GM21825 (cell line): Measurements from ENCODE around the gene SULT1A1.
"Not testable (repeated sequence)": the region's sequence is repeated elsewhere in the genome, so short reads cannot be mapped to it uniquely, and the experiment has no call there.

Experiments
- ATAC-seq: cut with Tn5 transposase; IDR thresholded peaks from one replicate; pipeline ENCODE4 v1.9.1; 2021; ENCODE audit warnings: mild to moderate bottlenecking, moderate library complexity; ENCODE audit not compliant: unreplicated experiment

SULT1A1 gene

DNA sequence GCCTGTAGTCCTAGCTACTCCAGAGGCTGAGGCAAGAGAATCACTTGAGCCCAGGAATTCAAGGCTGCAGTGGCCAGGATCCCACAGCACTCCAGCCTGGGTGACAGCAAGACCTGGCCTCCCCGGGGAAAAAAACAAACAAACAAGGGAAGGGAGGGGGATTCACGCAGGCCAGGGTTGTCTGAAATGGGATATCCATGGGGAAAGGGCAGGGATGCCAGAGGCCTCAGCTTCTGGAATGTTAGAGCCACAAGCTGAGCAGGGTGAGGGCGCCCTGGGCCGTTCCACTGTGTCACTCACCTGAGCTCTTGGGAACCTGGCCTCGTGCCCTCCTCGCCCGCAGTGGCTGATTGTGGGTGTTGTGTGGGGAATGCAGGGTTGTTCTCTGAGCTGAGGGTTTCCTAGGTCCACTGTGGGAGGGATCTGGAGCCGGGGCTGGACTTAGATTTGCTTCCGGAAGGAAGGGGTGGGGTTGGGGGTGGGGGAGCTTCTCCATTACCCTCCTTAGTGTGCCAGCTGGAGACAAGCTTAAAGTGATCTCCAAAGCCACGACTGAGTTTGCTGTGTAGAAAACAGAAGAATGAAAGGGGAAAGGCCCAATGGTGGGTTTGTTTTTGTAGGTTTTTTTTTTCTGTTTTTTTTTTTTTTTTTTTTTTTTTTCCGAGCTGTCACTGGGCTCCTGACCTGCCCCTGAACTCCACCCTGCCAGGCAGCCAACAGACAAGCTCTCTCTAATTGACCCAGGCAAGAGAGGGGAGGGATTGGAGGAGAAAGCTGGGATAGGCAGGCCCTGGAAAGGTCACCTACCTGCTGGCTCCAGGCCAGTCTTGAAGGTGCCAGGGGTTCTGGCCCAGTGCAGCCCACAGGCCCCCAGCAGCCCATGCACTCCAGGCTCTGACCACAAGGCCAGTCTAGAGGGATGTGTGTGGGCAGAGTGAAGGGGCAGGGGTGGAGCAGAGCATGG lies at the start of gene SULT1A1:
Gene SULT1A1, minus strand, starts transcription at position 414 of the 964 bp plus-strand sequence. CDS start 1,189 bp downstream, outside the sequence.
- no peak for ATAC-seq

- ATAC-seq, result not testable (repeated sequence)
Measured at GRCh38 chr16:28639959-28640358, 30.1 kb upstream of the SULT1A1 start.

DNA sequence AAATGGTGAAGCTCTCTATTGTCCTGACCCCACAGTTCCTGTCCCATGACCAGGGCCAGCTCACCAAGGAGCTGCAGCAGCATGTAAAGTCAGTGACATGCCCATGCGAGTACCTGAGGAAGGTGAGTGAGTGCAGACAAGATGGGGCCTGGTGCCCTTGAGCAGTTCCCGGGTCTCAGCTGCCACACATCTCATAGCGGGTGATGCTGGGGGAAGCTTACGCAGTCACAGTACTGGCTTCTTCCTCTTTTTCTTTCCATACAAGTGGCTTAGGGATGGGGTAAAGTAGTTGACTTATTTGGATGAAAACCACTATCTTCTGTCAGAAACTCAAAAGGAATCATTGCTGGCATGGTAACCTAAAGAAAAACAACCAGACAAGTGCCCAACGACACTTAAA lies 28.5 kb upstream of the SULT1A1 start:
- ATAC-seq, result not testable (repeated sequence)

DNA sequence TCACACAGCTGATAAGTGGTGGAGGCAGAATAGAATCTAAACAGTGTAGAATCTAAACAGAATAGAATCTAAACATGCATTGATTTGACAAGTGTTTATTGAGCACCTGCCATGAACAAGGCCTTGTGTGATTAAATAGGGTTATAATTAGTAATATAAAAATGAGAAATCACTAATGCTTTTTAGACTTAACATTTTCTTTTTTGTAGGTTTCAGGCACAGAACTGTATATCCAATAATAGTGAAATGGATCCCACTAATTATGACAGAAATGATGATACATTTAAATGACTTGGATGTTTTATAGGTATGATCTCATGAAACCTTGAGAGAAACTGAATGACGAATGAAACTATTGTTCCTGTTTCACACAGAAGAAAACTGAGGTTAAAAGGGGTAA lies 27.9 kb upstream of the SULT1A1 start, which contains the start of gene NPIPB8:
Gene NPIPB8, plus strand, starts transcription at position 301 of the 400 bp plus-strand sequence. CDS start 296 bp downstream, outside the sequence.
- ATAC-seq, result not testable (repeated sequence)

DNA sequence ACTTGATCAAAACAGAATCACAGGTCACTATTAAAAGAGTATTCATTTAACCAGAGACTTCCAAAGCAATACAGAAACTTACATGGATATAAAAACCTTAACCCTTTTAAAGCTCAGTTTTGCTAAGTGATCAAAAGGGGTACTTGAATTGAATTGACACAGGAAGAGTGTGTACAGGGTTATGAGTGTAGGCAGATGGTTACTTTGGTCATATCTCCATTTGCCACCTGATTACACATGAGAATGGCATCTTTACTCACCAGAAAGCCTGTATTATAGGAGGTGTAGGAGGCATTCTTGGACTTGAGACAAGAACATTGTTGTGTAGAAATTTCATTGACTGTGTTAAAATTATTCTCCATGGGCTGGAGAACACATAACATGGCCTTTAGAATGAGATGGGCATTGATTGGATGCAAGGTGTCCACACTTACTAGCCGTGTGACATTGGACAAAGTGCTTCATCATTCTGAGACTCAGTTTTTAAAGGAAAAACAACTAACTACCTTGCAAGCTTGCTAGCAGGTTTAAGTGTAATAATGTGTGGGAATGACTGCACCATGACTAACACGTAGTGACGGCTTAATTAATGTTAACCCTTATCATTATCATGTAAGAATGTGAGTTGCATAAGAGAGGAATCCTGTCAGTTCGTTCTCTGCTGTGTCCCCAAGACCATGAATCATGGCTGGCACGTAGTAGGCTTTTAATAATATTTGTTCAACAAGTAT lies 26.4 kb upstream of the SULT1A1 start:
- not testable (repeated sequence) for ATAC-seq

DNA sequence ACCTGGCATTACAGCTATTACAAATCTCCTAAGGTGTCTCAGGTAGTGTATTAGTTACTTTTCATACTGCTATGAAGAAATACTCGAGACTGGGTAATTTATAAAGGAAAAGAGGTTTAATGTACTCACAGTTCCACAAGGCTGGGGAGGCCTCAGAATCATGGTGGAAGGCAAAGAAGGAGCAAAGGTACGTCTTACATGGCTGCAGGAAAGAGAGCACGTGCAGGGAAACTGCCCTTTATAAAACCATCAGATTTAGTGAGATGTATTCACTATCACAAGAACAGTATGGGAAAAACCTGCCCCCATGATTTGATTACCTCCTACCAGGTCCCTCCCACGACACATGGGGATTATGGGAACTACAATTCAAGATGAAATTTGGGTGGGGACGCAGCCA lies 21.1 kb upstream of the SULT1A1 start:
- not testable (repeated sequence) for ATAC-seq

DNA sequence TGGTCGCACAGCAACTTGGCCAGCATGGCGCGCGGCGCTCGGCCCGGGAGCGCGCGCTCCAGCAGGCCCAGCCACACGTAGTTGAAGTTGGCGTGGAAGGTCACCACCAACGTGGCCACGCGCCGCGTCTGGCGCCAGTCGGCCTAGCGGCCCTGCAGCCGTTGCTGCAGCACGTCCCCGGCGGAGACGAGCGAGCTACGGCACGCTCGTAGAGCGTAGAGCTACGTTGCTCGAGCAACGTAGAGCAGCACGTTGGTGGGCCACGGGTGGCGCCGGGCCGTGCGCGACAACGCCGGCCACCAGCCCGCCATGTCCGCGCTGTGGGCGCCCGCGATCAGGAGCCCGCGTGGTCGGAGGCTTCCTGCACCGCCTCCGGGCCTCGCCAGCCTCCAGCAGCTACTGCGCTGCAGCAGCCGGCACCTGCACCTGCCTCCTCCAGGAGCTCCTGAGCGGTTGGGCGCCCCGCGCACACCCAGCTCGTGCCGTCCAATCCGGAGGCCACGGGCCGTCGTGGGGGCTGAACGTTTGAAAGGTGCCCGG lies 13.4 kb upstream of the SULT1A1 start:
- no peak for ATAC-seq

DNA sequence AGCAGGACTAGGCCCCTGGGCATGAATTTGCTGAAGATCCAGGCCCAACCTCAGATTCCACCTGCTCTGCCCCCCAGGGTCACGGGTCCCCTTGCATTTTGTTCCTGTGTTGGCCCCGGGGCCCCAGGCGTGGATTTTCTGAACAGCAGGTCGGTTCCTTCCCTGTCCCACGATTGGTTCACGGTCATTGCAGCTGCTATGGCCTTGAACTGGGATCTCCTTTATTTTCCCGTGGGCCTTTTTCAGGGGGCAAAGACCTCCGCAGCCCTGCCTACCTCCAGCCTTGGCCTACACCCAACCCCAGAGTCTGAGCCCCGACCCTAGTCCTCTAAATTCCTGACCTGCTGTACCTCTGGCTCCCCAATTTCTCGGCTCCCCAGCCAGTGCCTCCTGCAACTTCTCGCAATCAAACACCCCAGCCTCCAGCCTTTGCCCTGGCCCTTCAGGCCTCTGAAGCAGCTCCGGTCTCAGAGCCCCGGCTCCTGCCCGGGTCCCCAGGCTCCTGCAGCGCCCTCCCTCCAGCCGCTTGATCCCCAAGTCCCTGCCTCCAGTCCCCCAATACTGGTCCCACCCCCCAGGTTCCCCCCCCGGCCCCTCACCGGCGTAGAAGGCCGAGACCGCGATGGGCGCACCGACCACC lies 12.8 kb upstream of the SULT1A1 start:
- ATAC-seq, result not testable (repeated sequence)

DNA sequence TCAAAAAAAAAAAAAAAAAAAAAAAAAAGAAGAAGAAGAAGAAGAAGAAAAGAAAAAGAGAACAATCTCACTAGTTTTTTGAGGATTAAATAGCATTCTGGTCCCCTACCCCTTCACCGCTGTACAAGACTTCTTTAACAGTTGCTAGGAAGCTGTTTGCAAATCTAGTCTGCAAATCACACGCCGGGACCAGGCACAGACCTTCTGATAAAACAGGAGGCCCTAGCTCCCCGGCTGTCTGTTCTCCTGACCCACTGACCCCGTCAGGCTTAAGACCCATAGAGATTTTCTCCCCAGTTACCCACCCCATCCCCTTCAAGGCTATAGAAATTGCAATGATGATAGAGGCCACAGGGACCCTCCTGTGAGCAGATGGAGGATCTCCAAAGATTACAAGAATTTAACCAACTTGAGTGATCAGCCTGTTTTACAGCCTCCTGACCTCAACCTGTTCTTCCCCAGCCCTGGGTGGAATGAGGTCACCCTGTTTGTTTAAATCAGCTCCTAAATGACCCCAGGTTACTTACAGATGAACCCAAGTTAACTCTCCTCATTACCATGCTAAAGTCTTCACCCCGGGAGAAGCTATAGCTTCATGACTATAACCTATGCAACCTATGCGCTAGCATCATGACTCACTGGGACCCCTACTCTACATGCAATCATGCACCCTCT lies 11.8 kb upstream of the SULT1A1 start:
- ATAC-seq, result no peak

DNA sequence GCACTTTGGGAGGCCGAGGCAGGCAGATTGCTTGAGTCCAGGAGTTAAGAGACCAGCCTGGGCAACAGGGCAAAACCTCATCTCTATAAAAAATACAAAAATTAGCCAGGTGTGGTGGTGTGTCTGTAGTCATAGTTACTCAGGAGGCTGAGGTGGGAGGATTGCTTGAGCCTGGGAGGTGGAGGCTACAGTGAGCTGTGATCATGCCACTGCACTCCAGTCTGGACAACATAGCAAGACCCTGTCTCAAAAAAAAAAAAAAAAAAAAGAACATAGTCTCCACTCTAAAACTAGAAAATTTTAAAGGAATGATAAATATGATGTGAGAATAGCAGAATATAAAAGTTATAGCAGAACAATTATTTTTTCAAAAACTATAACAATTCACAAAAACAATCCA lies 10.5 kb upstream of the SULT1A1 start:
- ATAC-seq, result not testable (repeated sequence)

- no peak for ATAC-seq
Measured at GRCh38 chr16:28617874-28618273, 8.0 kb upstream of the SULT1A1 start.

DNA sequence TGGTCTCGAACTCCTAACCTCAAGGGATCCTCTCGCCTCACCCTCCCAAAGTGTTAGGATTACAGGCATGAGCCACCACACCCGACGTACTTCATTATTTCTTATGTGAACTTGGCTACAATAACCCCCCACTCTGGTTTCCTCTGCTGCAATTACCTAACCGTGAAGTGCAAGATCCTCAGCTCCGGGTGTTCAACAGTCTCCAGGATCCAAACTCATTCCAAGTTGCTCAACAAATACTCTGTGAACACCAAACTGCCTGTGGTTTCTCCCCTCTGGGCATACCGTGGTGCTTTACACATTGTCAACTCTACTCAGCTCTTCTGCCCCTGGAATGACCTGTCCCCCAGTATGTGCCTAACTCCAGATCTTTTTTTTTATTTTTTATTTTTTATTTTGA lies 6.8 kb upstream of the SULT1A1 start:
- ATAC-seq, result no peak

- not testable (repeated sequence) for ATAC-seq
Measured at GRCh38 chr16:28616224-28616577, 6.4 kb upstream of the SULT1A1 start.

DNA sequence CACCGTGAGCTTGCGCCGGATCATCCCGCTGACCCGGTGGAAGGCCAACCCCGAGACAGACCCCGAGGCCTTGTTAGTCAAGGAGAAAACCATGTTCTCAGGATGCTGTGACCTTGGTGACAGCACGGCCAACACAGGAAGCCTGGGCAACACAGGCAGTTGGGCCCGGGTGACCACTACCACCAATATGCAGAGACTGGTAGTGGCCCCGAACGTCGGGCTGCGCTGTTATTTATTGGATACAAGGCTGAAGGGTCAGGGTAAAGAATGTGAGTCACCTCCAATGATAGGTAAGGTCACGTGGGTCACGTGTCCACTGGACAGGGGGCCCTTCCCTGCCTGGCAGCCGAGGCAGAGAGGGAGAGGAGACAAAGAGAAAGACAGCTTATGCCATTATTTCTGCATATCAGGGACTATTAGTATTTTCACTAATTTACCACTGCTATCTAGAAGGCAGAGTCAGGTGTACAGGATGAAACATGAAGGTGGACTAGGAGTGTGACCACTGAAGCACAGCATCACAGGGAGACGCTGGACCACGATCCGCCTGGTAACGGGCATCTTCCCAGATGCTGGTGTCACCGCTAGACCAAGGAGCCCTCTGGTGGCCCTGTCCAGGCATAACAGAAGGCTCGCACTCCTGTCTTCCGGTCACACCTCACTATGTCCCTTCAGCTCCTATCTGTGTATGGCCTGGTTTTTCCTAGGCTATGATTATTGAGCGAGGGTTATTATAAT lies 5.8 kb upstream of the SULT1A1 start:
- not testable (repeated sequence) for ATAC-seq

GRCh38 chr16:28614561-28614960 lies 4.7 kb upstream of the SULT1A1 start:
- not testable (repeated sequence) for ATAC-seq

DNA sequence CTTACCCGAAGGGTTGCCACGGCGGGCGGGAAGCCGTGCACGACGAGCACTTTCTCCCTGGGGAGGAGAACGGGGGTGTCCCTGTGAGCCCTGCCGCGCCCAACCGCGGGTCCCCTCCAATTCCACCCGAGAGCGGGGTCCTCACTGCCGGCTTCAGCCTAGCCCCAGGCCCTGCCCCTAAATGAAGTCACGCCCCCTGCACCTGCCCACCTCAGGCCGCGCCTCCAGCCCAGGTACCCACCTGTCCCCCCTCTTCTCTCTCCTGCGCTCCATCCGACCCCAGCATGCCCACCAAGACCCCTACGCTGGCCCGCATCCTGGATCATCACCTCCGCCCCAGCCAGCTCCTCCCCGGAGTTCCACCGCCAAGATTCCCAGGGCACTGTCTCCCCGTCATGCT lies 4.1 kb upstream of the SULT1A1 start:
- ATAC-seq, result not testable (repeated sequence)

- ATAC-seq, result not testable (repeated sequence)
Measured at GRCh38 chr16:28612359-28613280, 2.8 kb upstream of the SULT1A1 start.

DNA sequence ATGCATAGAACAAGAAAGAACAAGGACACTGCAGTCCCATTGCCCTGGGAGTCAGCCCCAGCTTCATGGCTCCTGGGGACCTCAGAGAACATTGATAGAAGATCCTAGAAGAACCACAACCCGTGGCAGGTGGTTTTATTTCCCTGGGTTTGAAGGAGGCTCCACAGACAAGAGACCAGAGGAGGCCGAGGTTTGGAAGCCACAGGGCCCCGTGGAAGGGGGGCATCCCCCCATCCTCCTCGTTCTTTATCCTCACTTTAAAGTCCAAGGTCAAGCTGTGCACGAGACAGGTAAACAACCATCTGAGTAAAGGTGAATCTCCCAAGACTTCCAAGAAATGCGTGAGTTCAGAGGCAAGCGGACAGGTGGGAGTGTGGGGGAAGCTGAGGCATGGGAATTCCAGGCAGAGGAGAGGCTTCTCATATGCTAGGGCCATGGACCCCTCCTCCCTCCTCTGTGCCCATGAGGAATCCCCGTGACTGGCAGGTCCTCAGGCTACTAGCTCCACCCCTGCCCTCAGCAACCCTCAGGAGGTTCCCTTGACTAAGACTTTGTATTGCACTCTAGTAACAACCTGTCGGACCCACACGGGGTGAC lies 849 bp upstream of the SULT1A1 start:
- no peak for ATAC-seq
